ENCODE measurements around the gene RAX2. TPM values are rescaled to one million over a fixed set of nuclear protein-coding genes. Genes with fewer than 3 reads are reported as not detected.

RAX2 gene
- total and polyA plus RNA-seq, 9 donors: 0.13 TPM; not detected in 7

DNA sequence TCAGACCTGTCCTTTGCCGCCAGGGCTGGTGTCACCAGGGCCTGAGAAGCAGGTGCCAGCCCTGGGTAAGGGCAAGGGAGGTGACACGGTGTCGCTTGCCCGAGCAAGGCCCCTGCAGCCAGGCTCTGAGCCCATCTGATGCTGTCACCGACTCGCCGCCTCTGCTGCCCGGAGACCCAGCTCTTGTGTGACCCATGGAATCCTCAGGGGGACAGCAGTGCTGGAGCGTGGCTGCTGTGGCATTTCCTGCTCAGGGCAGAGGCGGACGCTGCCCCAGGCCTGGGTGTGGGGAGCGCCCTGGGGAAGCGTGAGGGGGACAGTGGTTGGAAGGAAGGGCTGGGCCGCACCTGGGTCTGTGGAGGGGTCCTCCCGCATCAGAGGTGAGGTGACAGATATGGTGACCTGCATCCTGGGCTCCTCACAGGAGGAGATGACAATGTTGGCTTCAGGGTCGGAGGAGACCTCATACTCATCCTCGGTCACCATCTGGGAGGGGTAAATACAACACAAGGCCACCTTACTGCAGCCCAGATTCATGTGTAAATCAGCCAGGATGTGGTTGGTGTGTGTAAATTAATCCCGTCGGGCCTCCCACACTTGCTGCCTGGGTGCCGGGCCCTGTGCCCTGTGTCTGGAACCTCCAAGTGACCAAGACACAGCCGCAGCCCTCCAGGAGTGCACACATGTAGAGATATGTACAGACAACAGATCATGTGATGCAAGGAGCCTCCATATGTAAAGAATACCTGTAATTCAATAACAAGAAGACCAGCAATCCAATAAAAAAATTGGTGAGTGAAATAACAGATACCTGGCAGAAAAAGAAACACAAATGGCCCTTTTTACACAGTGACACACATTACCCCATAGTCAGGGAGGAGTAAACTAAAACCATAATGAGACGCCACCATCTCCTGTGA, 41.7 kb upstream of the RAX2 start:
- Histone ChIP-seq H3K36me3 (no peaks in the 10 kb centered on the region), H3K9me3 (no peaks in the 10 kb centered on the region), H3K27me3 (no peaks in the 10 kb centered on the region), H3K27ac (no peak overlapping the region), H3K4me3 (no peak overlapping the region), H3K4me1 (ENCODE audit: insufficient read depth) (no peaks in the 10 kb centered on the region)
- intact Hi-C loops (cut with DNase I): no loop called here
- WGBS, 3 donors: 82 to 83% (median 83%) methylated on average over 22 of the region's 22 CpGs
- TF ChIP-seq POLR2A (IDR thresholded peaks at IDR 0.05) (no peak), EP300 (IDR thresholded peaks at IDR 0.05) (no peak)
- TF ChIP-seq, protein P1, sequence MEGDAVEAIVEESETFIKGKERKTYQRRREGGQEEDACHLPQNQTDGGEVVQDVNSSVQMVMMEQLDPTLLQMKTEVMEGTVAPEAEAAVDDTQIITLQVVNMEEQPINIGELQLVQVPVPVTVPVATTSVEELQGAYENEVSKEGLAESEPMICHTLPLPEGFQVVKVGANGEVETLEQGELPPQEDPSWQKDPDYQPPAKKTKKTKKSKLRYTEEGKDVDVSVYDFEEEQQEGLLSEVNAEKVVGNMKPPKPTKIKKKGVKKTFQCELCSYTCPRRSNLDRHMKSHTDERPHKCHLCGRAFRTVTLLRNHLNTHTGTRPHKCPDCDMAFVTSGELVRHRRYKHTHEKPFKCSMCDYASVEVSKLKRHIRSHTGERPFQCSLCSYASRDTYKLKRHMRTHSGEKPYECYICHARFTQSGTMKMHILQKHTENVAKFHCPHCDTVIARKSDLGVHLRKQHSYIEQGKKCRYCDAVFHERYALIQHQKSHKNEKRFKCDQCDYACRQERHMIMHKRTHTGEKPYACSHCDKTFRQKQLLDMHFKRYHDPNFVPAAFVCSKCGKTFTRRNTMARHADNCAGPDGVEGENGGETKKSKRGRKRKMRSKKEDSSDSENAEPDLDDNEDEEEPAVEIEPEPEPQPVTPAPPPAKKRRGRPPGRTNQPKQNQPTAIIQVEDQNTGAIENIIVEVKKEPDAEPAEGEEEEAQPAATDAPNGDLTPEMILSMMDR (IDR thresholded peaks at IDR 0.05): no peak
- DNase-seq: no peak

DNA sequence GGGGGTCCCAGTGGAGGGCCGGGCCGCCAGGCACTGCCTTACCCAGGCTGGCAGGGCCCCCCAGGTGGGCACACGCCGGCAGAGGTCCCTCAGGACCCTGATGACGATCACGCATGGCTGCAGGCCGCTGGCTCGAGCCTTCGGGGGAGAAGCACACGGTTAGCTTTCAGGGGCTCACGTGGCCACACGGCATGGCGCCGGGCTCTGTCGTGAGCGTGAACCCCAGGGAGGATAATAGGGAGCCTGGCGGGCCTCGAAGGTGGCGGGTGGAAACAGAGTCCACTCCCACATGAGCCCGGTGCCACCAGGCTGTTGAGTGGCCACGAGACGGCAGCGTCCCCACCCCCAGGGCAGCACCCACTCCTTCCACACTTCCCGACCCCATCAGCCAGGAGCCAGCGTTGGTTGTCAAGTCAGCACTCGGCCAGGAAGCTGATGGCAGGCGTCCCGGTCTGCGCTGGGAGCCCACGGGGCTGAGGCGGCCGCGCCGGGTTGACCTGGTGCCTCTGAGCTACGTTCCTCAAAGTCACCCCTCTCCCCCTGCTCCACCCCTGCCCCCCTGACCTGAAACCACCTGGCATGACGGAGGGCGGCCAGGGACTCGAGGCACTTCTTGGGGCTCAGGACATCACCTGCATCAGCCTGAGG, 38.8 kb upstream of the RAX2 start:
- Histone ChIP-seq H3K9me3 (no peaks in the 10 kb centered on the region), H3K27me3 (no peaks in the 10 kb centered on the region), H3K36me3 (no peaks in the 10 kb centered on the region), H3K4me1 (ENCODE audit: insufficient read depth) (no peaks in the 10 kb centered on the region), H3K4me3 (no peak overlapping the region), H3K27ac (no peak overlapping the region)
- no peak for DNase-seq
- intact Hi-C loops (cut with DNase I): no loop called here
- WGBS, 3 donors: 69 to 82% (median 73%) methylated on average over 37 to 38 of the region's 38 CpGs
- TF ChIP-seq, protein P1 (IDR thresholded peaks at IDR 0.05): no peak
- TF ChIP-seq POLR2A (IDR thresholded peaks at IDR 0.05) (no peak), EP300 (IDR thresholded peaks at IDR 0.05) (no peak)

DNA sequence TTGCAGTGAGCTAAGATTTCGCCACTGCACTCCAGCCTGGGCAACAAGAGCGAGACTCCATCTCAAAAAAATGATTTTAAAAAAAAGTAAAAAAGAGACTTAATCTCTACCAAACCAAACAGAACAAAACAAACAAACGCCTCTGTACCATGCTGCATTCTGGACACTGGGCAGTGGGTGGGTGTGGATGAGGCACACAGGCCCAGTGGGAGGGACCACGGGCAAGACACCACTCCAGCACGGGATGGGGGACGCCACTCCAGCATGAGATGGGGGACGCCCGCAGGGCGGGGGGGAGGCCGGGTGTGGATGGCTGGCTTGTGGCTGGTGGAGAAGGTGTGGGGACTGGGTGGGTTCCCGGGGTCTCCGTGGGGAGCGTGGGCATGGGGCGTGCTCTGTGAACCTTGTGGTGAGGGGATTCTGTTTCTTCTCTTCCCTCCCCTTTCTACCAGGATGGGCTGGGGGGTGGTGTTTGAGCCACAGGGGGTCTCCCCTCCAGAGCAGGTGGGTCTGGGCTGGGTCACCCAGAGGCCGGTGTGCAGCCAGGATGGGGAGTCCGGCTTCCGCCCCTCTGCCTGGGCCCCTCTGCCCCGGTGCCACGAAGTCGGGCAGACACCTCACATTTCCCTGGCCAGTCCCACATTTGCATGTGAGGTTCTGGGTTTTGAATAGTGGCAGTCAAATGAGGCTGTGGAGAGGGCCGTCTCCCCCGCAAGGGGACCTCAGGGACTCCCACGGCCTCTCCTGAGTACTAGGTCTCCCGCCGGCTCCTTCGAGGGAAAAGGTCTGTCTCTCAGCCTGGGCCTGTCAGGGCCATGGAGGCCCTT, 38.1 kb upstream of the RAX2 start:
- Histone ChIP-seq H3K36me3 (no peaks in the 10 kb centered on the region), H3K4me1 (ENCODE audit: insufficient read depth) (no peaks in the 10 kb centered on the region), H3K4me3 (no peak overlapping the region), H3K9me3 (no peaks in the 10 kb centered on the region), H3K27ac (no peak overlapping the region), H3K27me3 (no peaks in the 10 kb centered on the region)
- WGBS, 3 donors: 64 to 74% (median 65%) methylated on average over 19 to 26 of the region's 26 CpGs
- DNase-seq: no peak
- intact Hi-C loops (cut with DNase I): no loop called here
- TF ChIP-seq EP300 (IDR thresholded peaks at IDR 0.05) (no peak), POLR2A (IDR thresholded peaks at IDR 0.05) (no peak)
- TF ChIP-seq, protein P1 (IDR thresholded peaks at IDR 0.05): no peak

DNA sequence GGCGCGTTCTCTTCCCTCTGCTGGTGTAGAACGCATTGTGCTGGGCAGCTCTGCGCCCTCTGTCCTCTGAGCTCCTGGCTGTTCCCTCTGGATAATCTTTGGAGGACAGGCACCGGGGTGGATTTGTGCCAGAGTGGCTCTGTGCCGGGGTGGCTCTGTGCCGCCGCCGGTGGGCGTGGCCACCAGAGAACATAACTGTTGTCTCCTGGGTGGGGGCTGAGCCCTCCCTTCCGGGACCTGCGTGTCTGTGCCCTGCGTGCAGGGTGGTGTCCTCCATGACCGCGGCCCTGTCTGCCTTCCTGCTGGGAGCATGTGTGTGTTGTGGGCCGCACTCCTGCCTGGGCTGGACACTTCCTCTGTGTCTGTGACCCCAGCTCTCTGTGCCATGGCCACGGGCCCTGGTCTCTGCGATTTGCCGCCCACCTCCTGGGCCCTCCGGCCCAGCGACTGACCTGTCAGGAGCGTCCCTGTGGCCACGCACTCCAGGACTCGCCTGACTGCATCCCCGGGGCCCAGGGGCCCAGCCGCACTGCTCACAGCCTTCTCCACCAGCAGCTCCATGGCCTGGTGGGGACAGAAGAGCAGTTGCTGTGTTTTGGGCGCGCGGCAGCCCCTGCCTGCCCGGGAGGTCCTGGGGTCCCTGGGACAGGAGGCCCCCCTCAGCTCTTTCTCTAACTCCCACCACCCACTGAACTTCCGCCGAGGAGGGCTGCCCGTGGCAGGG, 36.6 kb upstream of the RAX2 start:
- H3K27ac ChIP-seq: no peak overlapping the region
- TF ChIP-seq POLR2A (IDR thresholded peaks at IDR 0.05) (no peak), EP300 (IDR thresholded peaks at IDR 0.05) (no peak)
- TF ChIP-seq, protein P1 (IDR thresholded peaks at IDR 0.05): no peak
- DNase-seq: no peak

More for the DNA sequence above, 36.6 kb upstream of the RAX2 start:
- intact Hi-C loops (cut with DNase I): no loop called here
- no peaks in the 10 kb centered on the region for H3K27me3 ChIP-seq
- no peak overlapping the region for H3K4me3 ChIP-seq
- no peaks in the 10 kb centered on the region for H3K4me1 ChIP-seq (ENCODE audit: insufficient read depth)
- H3K36me3 ChIP-seq: no peaks in the 10 kb centered on the region
- H3K9me3 ChIP-seq: no peaks in the 10 kb centered on the region
- 75 to 79% (median 78%) methylated on average over 24 to 33 of the region's 33 CpGs for WGBS, 3 donors

All from ovary (tissue), 9 donors.